C4-2B (cell line): ENCODE measurements around the gene PEF1.

Experiments
- H3K27ac ChIP-seq: fragments of 450-650 bp; 2 replicates; pipeline ENCODE4 v1.5.1; 2017
- CTCF ChIP-seq: fragments of 450-650 bp; conservative IDR thresholded peaks from 2 replicates; pipeline ENCODE4 v1.5.1; 2017; ENCODE audit warnings: mild to moderate bottlenecking
- ZFX ChIP-seq: fragments of 450-650 bp; IDR thresholded peaks from 2 replicates; pipeline ENCODE4 v1.6.1; 2017

Gene PEF1

GRCh38 chr1:31607360-31607759 lies 37.3 kb downstream of the PEF1 start:
- no peak overlapping the region for H3K27ac ChIP-seq
- no peak for TF ChIP-seq ZFX
- TF ChIP-seq CTCF, result no peak

- TF ChIP-seq ZFX (no peak), CTCF (no peak)
- H3K27ac ChIP-seq, result no peak overlapping the region
These were observed 38.7 kb downstream of the PEF1 start for GRCh38 chr1:31605908-31606427.

GRCh38 chr1:31602081-31602480 lies 42.6 kb downstream of the PEF1 start:
- no peak for TF ChIP-seq CTCF
- TF ChIP-seq ZFX, result no peak
- H3K27ac ChIP-seq, result no peak overlapping the region

- TF ChIP-seq CTCF (no peak), ZFX (no peak)
- no peak overlapping the region for H3K27ac ChIP-seq
These were observed 44.0 kb downstream of the PEF1 start for GRCh38 chr1:31600641-31601040.

GRCh38 chr1:31598980-31599379 lies 45.7 kb downstream of the PEF1 start:
- TF ChIP-seq CTCF, result no peak
- no peak for TF ChIP-seq ZFX
- no peak overlapping the region for H3K27ac ChIP-seq

- no peak for TF ChIP-seq CTCF
- no peak for TF ChIP-seq ZFX
- H3K27ac ChIP-seq, result 0 out of 2 replicates have a peak overlapping the region, but pooled peaks have one; percentile 17
These were observed 48.0 kb downstream of the PEF1 start for GRCh38 chr1:31596737-31597097.

- no peak for TF ChIP-seq CTCF
- no peak for TF ChIP-seq ZFX
- H3K27ac ChIP-seq, result 0 out of 2 replicates have a peak overlapping the region, but pooled peaks have one; percentile 17
These were observed 48.6 kb downstream of the PEF1 start for GRCh38 chr1:31595836-31596736.
